ENCODE data around the gene GALNT12.

DNA sequence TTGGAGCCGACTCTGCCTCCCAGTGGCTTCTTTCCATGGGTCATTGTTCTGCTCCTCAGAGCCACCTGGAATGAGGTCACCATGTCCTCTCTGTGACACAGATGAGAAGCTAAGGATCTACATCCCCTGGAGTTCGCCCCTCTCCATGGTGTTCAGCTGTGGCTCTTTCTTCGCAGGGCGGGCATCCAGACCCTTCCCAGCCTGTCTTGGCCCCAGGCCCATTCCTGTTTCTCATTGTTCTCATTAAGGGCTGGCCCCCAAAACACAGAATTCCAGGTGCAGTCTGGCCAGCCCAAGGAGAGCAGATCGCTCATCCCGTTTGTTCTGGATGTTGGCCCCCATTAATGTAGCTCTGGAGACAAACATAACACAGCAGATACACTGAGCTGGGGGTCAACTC, 69.8 kb downstream of the GALNT12 start:
- TF ChIP-seq, protein P1, sequence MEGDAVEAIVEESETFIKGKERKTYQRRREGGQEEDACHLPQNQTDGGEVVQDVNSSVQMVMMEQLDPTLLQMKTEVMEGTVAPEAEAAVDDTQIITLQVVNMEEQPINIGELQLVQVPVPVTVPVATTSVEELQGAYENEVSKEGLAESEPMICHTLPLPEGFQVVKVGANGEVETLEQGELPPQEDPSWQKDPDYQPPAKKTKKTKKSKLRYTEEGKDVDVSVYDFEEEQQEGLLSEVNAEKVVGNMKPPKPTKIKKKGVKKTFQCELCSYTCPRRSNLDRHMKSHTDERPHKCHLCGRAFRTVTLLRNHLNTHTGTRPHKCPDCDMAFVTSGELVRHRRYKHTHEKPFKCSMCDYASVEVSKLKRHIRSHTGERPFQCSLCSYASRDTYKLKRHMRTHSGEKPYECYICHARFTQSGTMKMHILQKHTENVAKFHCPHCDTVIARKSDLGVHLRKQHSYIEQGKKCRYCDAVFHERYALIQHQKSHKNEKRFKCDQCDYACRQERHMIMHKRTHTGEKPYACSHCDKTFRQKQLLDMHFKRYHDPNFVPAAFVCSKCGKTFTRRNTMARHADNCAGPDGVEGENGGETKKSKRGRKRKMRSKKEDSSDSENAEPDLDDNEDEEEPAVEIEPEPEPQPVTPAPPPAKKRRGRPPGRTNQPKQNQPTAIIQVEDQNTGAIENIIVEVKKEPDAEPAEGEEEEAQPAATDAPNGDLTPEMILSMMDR (conservative IDR thresholded peaks at IDR 0.05; ENCODE audit: low read depth, low read length): no peak
- TF ChIP-seq EZH2 (IDR thresholded peaks at IDR 0.05; ENCODE audit: low read length, unreplicated experiment): no peak
